SIG-M5 treated with dmso at 0.1 percent for 504 hours (cell line): Measurements from ENCODE around the gene STARD3.
"Not testable (repeated sequence)": the region's sequence is repeated elsewhere in the genome, so short reads cannot be mapped to it uniquely, and the experiment has no call there.

ENCODE experiments used
- DNase-seq: peaks from one replicate; lab custom pipeline; 2025; ENCODE audit not compliant: unreplicated experiment; lab: John Stamatoyannopoulos, UW

The STARD3 gene

DNA sequence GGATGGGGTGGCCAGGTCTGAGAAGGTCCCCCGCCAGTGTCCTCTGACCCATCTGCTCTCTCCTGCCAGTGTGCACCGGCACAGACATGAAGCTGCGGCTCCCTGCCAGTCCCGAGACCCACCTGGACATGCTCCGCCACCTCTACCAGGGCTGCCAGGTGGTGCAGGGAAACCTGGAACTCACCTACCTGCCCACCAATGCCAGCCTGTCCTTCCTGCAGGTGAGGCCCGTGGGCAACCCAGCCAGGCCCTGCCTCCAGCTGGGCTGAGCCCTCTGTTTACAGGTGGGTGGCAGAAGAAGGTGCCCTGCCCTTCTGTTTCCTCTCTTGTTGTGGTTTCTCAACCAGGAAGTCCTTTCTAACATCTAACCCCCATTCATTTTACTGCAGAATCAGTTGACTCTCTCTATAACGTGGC lies 70.0 kb downstream of the STARD3 start:
- no peak for DNase-seq

DNA sequence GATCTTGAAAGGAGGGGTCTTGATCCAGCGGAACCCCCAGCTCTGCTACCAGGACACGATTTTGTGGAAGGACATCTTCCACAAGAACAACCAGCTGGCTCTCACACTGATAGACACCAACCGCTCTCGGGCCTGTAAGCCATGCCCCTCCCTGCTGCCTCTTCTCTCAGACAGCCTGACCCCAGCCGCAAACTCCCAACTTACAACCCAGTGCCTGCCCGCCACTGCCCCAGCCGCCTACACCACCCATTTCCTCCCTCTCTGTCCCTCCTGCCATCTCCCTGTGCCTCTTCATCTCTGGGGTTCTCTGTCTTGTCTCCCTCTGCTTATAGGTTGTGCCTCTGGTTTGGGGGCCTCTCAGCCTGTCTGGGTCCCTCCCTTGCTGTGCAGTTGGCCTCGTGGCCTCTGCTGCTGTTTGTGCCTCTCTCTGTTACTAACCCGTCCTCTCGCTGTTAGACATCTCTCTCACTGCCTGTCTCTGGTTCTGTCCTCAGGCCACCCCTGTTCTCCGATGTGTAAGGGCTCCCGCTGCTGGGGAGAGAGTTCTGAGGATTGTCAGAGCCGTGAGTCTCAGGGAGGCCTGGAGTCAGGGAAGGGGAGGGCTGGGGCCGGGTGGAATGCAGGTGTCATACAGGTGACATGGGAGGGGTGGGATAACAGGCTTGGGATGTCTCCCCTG lies 72.5 kb downstream of the STARD3 start:
- DNase-seq: no peak

DNA sequence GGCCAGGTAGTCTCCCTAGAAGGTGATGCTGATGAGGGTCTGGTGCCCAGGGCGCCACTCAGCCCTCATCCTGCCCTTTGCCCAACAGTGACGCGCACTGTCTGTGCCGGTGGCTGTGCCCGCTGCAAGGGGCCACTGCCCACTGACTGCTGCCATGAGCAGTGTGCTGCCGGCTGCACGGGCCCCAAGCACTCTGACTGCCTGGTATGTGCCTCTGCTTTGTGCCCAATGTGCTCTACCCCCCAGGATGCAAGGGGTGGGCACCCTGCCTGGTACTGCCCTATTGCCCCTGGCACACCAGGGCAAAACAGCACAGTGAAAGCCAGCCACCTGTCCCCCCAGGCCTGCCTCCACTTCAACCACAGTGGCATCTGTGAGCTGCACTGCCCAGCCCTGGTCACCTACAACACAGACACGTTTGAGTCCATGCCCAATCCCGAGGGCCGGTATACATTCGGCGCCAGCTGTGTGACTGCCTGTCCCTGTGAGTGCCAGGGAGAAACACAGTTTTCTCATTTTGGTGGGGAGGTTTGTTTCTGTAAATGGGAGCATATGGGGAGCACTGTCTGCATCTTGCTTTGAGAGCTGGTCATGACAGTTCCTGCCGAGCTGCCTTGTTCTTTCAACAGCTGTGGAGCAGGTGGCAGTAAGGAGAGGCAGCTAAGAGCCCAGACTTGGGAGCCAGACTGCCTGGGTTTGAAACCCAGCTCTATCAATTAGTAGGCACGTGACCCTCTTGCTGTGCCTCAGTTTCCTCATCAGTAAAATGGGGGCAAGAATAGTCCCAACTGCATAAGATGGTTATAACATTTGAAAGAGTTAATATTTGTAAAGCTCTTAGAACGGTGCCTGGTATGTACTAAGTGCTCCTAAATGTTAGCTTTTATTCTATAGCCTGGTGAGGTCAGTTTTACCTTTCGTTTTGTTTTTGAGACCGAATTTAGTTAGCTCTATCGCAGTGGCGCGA lies 73.3 kb downstream of the STARD3 start:
- DNase-seq: no peak

DNA sequence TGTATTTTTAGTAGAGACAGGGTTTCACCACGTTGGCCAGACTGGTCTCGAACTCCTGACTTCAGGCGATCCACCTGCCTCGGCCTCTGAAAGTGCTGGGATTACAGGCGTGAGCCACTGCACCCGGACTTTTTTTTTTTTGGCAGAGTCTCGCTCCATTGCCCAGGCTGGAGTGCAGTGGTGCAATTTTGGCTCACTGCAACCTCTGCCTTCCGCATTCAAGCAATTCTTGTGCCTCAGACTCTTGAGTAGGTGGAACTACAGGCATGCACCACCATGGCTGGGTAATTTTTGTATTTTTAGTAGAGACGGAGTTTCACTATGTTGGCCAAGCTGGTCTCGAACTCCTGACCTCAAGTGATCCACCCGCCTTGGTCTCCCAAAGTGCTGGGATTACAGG lies 74.1 kb downstream of the STARD3 start:
- not testable (repeated sequence) for DNase-seq

DNA sequence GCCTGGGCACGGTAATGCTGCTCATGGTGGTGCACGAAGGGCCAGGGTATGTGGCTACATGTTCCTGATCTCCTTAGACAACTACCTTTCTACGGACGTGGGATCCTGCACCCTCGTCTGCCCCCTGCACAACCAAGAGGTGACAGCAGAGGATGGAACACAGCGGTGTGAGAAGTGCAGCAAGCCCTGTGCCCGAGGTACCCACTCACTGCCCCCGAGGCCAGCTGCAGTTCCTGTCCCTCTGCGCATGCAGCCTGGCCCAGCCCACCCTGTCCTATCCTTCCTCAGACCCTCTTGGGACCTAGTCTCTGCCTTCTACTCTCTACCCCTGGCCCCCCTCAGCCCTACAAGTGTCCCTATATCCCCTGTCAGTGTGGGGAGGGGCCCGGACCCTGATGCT lies 74.9 kb downstream of the STARD3 start:
- no peak for DNase-seq
